Loucy (cell line): ENCODE data around the gene CSPG5.

ENCODE experiments used
- H2AFZ ChIP-seq: fragments of 200-600 bp; sonication (generic); 2 replicates; pipeline ENCODE4 v1.6.0; 2016; ENCODE audit warnings: antibody characterized with exemption, mild to moderate bottlenecking, low read length, moderate library complexity
- H3F3A ChIP-seq: fragments of 200-600 bp; 2 replicates; pipeline ENCODE4 v1.6.0; 2016; ENCODE audit warnings: antibody characterized with exemption, low read depth, mild to moderate bottlenecking
- H3K27me3 ChIP-seq: fragments of 200-600 bp; sonication (generic); 2 replicates; pipeline ENCODE4 v1.6.1; 2014; ENCODE audit warnings: low read length, mild to moderate bottlenecking; ENCODE audit not compliant: insufficient read depth, poor library complexity, severe bottlenecking
- H3K36me3 ChIP-seq: fragments of 200-600 bp; sonication (generic); 2 replicates; pipeline ENCODE4 v1.6.1; 2016; ENCODE audit warnings: low read length; ENCODE audit not compliant: insufficient read depth
- H3K4me1 ChIP-seq: fragments of 200-600 bp; sonication (generic); 2 replicates; pipeline ENCODE4 v1.5.1; 2014; ENCODE audit warnings: low read length, mild to moderate bottlenecking; ENCODE audit not compliant: insufficient read depth, poor library complexity, severe bottlenecking
- H3K4me2 ChIP-seq: fragments of 200-600 bp; sonication (generic); 2 replicates; pipeline ENCODE4 v1.6.0; 2014; ENCODE audit warnings: antibody characterized with exemption, low read length, low read depth, mild to moderate bottlenecking; ENCODE audit not compliant: poor library complexity, severe bottlenecking
- H3K4me3 ChIP-seq: fragments of 200-600 bp; sonication (generic); 2 replicates; pipeline ENCODE4 v1.5.1; 2014; ENCODE audit warnings: low read length, mild to moderate bottlenecking, mixed read lengths; ENCODE audit not compliant: poor library complexity, severe bottlenecking
- H3K79me2 ChIP-seq: fragments of 200-600 bp; sonication (generic); 2 replicates; pipeline ENCODE4 v1.6.1; 2014; ENCODE audit warnings: low read length; ENCODE audit not compliant: insufficient read depth
- H3K9ac ChIP-seq: fragments of 200-600 bp; sonication (generic); 2 replicates; pipeline ENCODE4 v1.6.0; 2014; ENCODE audit warnings: mild to moderate bottlenecking, low read depth, low read length, moderate library complexity; ENCODE audit not compliant: poor library complexity, severe bottlenecking
- H3K9me2 ChIP-seq: fragments of 200-600 bp; sonication (generic); replicated peaks from 2 replicates; pipeline ENCODE4 v1.6.1; 2016; ENCODE audit warnings: low read depth, low read length, mixed read lengths
- H3K9me3 ChIP-seq: fragments of 200-600 bp; sonication (generic); 2 replicates; pipeline ENCODE4 v1.6.1; 2014; ENCODE audit warnings: mild to moderate bottlenecking, antibody characterized with exemption, low read length, low read depth; ENCODE audit not compliant: insufficient read depth
- H4K20me1 ChIP-seq: fragments of 200-600 bp; sonication (generic); 2 replicates; pipeline ENCODE4 v1.6.0; 2014; ENCODE audit warnings: antibody characterized with exemption, low read length, mild to moderate bottlenecking; ENCODE audit not compliant: insufficient read depth, poor library complexity, severe bottlenecking
- EZH2phosphoT487 ChIP-seq: fragments of 200-600 bp; IDR thresholded peaks from 2 replicates; pipeline ENCODE4 v1.6.1; 2018; ENCODE audit warnings: antibody characterized with exemption, mild to moderate bottlenecking, moderate library complexity, borderline replicate concordance
- TF ChIP-seq, protein P1 (sequence below): fragments of 200-600 bp; sonication (generic); conservative IDR thresholded peaks from 2 replicates; pipeline ENCODE4 v1.5.1; 2014; ENCODE audit warnings: mild to moderate bottlenecking, antibody characterized with exemption, low read length

Gene CSPG5

DNA sequence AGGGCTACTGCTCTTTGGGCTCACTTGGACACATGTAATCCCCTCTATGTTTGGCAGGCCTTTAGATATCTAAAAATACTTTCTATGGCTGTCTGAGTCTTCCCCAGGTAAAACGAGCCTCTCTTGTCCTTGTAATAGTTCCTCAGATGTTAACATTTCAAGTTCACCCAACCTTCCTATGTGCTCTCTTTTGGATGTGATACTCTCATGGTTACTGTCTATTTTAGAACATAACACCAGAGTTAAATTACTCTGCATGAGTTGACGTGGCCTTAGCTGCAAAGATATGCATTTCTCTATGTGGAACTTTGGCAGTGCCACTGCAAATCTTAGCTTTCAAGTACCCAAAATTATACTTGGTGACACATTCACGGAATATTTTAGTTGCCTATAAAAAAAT, 31.9 kb upstream of the CSPG5 start:
- Histone ChIP-seq H3K9me3 (no peaks in the 10 kb centered on the region), H2AFZ (no peak overlapping the region), H3K27me3 (no peaks in the 10 kb centered on the region), H3K4me1 (no peaks in the 10 kb centered on the region), H4K20me1 (no peaks in the 10 kb centered on the region), H3K36me3 (peaks cover 90% of the 10 kb centered on the region), H3K9ac (no peak overlapping the region), H3F3A (no peaks in the 10 kb centered on the region; the same call in 1 of the 2 replicates), H3K9me2 (no peaks in the 10 kb centered on the region), H3K4me3 (no peak overlapping the region), H3K79me2 (no peaks in the 10 kb centered on the region), H3K4me2 (no peak overlapping the region)
- no peak for TF ChIP-seq EZH2phosphoT487
- TF ChIP-seq, protein P1, sequence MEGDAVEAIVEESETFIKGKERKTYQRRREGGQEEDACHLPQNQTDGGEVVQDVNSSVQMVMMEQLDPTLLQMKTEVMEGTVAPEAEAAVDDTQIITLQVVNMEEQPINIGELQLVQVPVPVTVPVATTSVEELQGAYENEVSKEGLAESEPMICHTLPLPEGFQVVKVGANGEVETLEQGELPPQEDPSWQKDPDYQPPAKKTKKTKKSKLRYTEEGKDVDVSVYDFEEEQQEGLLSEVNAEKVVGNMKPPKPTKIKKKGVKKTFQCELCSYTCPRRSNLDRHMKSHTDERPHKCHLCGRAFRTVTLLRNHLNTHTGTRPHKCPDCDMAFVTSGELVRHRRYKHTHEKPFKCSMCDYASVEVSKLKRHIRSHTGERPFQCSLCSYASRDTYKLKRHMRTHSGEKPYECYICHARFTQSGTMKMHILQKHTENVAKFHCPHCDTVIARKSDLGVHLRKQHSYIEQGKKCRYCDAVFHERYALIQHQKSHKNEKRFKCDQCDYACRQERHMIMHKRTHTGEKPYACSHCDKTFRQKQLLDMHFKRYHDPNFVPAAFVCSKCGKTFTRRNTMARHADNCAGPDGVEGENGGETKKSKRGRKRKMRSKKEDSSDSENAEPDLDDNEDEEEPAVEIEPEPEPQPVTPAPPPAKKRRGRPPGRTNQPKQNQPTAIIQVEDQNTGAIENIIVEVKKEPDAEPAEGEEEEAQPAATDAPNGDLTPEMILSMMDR = no peak

DNA sequence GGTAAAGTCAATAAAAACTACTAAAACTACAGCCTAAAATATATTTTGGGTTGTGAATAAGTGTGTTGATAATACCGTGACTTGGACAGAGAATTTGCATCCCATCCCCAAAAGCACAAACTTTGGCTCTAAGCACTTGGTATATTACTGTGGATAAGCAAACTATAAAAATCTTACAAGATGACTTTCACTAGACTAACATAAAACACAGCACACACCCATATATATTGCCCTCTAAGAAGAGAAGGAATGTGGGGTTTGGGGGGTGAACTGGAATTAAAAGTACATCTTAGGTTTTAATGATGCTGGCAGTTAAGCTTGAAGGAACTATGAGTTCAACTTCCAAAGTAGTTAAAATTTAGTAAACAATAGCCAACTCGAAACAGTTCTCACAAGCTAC, 28.7 kb upstream of the CSPG5 start:
- TF ChIP-seq, protein P1 = no peak
- no peak for TF ChIP-seq EZH2phosphoT487

DNA sequence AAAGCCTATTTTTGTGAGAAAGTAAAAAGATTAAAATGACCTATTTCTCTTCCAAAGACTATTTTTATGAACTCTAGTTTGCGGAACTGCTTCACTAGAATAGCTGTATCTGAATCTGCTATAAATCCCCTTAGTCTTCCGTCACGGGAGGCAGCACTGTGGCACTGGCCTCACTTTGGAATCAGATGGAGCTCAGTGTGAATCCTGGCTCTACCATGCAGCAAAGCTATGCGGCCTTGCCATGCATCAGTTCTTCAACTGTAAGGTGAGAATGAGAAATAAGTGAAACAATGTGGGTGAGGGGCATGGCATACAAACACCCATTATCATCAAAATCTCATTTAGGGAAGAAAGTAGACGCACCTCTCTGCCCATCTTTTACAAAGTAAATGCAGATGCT, 27.5 kb upstream of the CSPG5 start:
- Histone ChIP-seq H3K9me3 (no peaks in the 10 kb centered on the region), H3K4me1 (no peaks in the 10 kb centered on the region), H3K9me2 (no peaks in the 10 kb centered on the region), H3K4me2 (no peak overlapping the region), H4K20me1 (no peaks in the 10 kb centered on the region), H3K9ac (no peak overlapping the region), H3K79me2 (no peaks in the 10 kb centered on the region), H3F3A (no peaks in the 10 kb centered on the region; the same call in 1 of the 2 replicates), H2AFZ (no peak overlapping the region), H3K4me3 (no peak overlapping the region), H3K36me3 (peaks cover 92% of the 10 kb centered on the region), H3K27me3 (no peaks in the 10 kb centered on the region)
- TF ChIP-seq, protein P1 = no peak
- no peak for TF ChIP-seq EZH2phosphoT487

More for the DNA sequence above, 28.7 kb upstream of the CSPG5 start:
- Histone ChIP-seq H4K20me1 (no peaks in the 10 kb centered on the region), H3K27me3 (no peaks in the 10 kb centered on the region), H3K4me3 (no peak overlapping the region), H3K36me3 (peaks cover 92% of the 10 kb centered on the region), H3K4me1 (no peaks in the 10 kb centered on the region), H3K4me2 (no peak overlapping the region), H3K79me2 (no peaks in the 10 kb centered on the region), H2AFZ (no peak overlapping the region), H3F3A (no peaks in the 10 kb centered on the region; the same call in 1 of the 2 replicates), H3K9me3 (no peaks in the 10 kb centered on the region), H3K9me2 (no peaks in the 10 kb centered on the region), H3K9ac (no peak overlapping the region)
